ENCODE measurements around the gene RASSF5. TPM values are rescaled to one million over a fixed set of nuclear protein-coding genes. Genes with fewer than 3 reads are reported as not detected.

The RASSF5 gene
- total RNA-seq, 4 donors from 2014 or later = 14.0 to 16.4 (median 14.5) TPM

GRCh38 chr1:206514813-206515387, 7.6 kb downstream of the RASSF5 start:
- DNase-seq = no peak
- intact Hi-C loops (cut with DNase I) = no loop called here
- Histone ChIP-seq H3K36me3 (no peaks in the 10 kb centered on the region), H3K27me3 (no peaks in the 10 kb centered on the region), H3K9me3 (no peaks in the 10 kb centered on the region), H3K27ac (no peak overlapping the region), H3K4me3 (replicated peaks in 1 of 3) (no peak overlapping the region), H3K4me1 (peaks cover 0 to 32% of the 10 kb centered on the region in 2 donors)
- TF ChIP-seq POLR2A (IDR thresholded peaks at IDR 0.05) (no peak), CTCF (IDR thresholded peaks at IDR 0.05) (no peak)
- 75 to 89% methylated on average over 5 of the region's 5 CpGs for WGBS, 2 donors

DNA sequence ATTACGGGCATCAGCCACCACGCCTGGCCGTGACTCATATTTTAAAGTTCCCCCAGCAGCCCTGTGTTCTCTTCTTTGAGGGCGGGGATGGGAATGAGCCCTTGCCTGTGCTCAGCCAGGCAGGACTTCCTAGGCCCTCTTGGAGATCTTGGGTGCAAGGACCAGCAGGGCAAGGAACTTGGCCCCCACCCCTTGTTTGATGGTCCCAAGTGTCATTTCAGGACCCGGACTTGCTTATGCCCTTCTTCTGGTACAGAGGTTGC, 9.3 kb downstream of the RASSF5 start:
- Histone ChIP-seq H3K9me3 (no peaks in the 10 kb centered on the region), H3K27me3 (no peaks in the 10 kb centered on the region), H3K4me1 (peaks cover 0 to 27% of the 10 kb centered on the region in 2 donors), H3K4me3 (replicated peaks in 1 of 3) (no peak overlapping the region), H3K36me3 (no peaks in the 10 kb centered on the region), H3K27ac (no peak overlapping the region)
- intact Hi-C loops (cut with DNase I) = no loop called here
- DNase-seq = no peak
- TF ChIP-seq POLR2A (IDR thresholded peaks at IDR 0.05) = no peak
- no peak for TF ChIP-seq CTCF (IDR thresholded peaks at IDR 0.05)
- WGBS, 2 donors = 71 to 72% methylated on average over 5 of the region's 5 CpGs

- no peak for DNase-seq
- intact Hi-C loops (cut with DNase I) = no loop called here
- WGBS, 2 donors = 92 to 94% methylated on average over 8 of the region's 8 CpGs
- no peaks in the 10 kb centered on the region for H3K9me3 ChIP-seq
- H3K27ac ChIP-seq = no peak overlapping the region
- peaks cover 0 to 18% of the 10 kb centered on the region in 2 donors for H3K4me1 ChIP-seq
- no peak overlapping the region for H3K4me3 ChIP-seq (replicated peaks in 1 of 3)
- no peaks in the 10 kb centered on the region for H3K27me3 ChIP-seq
- no peak for TF ChIP-seq POLR2A (IDR thresholded peaks at IDR 0.05)
- TF ChIP-seq CTCF (IDR thresholded peaks at IDR 0.05) = no peak
- no peaks in the 10 kb centered on the region for H3K36me3 ChIP-seq
These were observed 10.5 kb downstream of the RASSF5 start for GRCh38 chr1:206517784-206518183.

GRCh38 chr1:206518206-206518605, 10.9 kb downstream of the RASSF5 start:
- Histone ChIP-seq H3K4me1 (peaks cover 0 to 13% of the 10 kb centered on the region in 2 donors), H3K36me3 (no peaks in the 10 kb centered on the region), H3K27ac (no peak overlapping the region), H3K9me3 (no peaks in the 10 kb centered on the region), H3K4me3 (replicated peaks in 1 of 3) (no peak overlapping the region), H3K27me3 (no peaks in the 10 kb centered on the region)
- WGBS, 2 donors = 85% methylated on average over 13 to 15 of the region's 18 CpGs
- intact Hi-C loops (cut with DNase I) = no loop called here
- no peak for TF ChIP-seq CTCF (IDR thresholded peaks at IDR 0.05)
- no peak for TF ChIP-seq POLR2A (IDR thresholded peaks at IDR 0.05)
- no peak for DNase-seq

- DNase-seq = no peak
- intact Hi-C loops (cut with DNase I) = no loop called here
- Histone ChIP-seq H3K27ac (no peak overlapping the region), H3K4me1 (peaks cover 0 to 8% of the 10 kb centered on the region in 2 donors), H3K27me3 (no peaks in the 10 kb centered on the region), H3K36me3 (no peaks in the 10 kb centered on the region), H3K4me3 (replicated peaks in 1 of 3) (no peak overlapping the region), H3K9me3 (no peaks in the 10 kb centered on the region)
- WGBS, 2 donors = 91 to 93% methylated on average over 5 to 6 of the region's 6 CpGs
- TF ChIP-seq POLR2A (IDR thresholded peaks at IDR 0.05) (no peak), CTCF (IDR thresholded peaks at IDR 0.05) (no peak)
These were observed 11.4 kb downstream of the RASSF5 start for GRCh38 chr1:206518743-206519142.
